ENCODE measurements around the gene UBE2J1.
A peak's percentile ranks its signal among the peaks of the same experiment; 100 is the strongest.

UBE2J1 gene

GRCh38 chr6:89291256-89291819 lies 61.2 kb downstream of the UBE2J1 start:
- DNase-seq (ENCODE audit: low read depth in 2 of 3, low spot score in 1 of 3): no peak

GRCh38 chr6:89290401-89291155 lies 61.9 kb downstream of the UBE2J1 start:
- no peak for DNase-seq (ENCODE audit: low read depth in 2 of 3, low spot score in 1 of 3)

- no peak for DNase-seq (ENCODE audit: low read depth in 2 of 3, low spot score in 1 of 3)
Observed at GRCh38 chr6:89289710-89290109, 62.8 kb downstream of the UBE2J1 start.

- DNase-seq (ENCODE audit: low read depth in 2 of 3, low spot score in 1 of 3): no peak
Observed at GRCh38 chr6:89287351-89288028, 65.0 kb downstream of the UBE2J1 start.

GRCh38 chr6:89286516-89286915 lies 66.0 kb downstream of the UBE2J1 start:
- no peak for DNase-seq (ENCODE audit: low read depth in 2 of 3, low spot score in 1 of 3)

GRCh38 chr6:89284963-89285735 lies 67.4 kb downstream of the UBE2J1 start:
- no peak for DNase-seq (ENCODE audit: low read depth in 2 of 3, low spot score in 1 of 3)

GRCh38 chr6:89284081-89284480 lies 68.4 kb downstream of the UBE2J1 start:
- no peak for DNase-seq (ENCODE audit: low read depth in 2 of 3, low spot score in 1 of 3)

GRCh38 chr6:89282749-89283148 lies 69.8 kb downstream of the UBE2J1 start:
- no peak for DNase-seq (ENCODE audit: low read depth in 2 of 3, low spot score in 1 of 3)

- peak; percentile 30 to 45 (median 40) for DNase-seq (ENCODE audit: low read depth in 2 of 3, low spot score in 1 of 3)
Observed at GRCh38 chr6:89281779-89282246, 70.7 kb downstream of the UBE2J1 start.

- DNase-seq (ENCODE audit: low read depth in 2 of 3, low spot score in 1 of 3): no peak
Observed at GRCh38 chr6:89278956-89279355, 73.6 kb downstream of the UBE2J1 start.

Measured in stimulated activated CD4-positive, alpha-beta T cell treated with anti-CD3 and anti-CD28 coated beads, Interleukin-12 subunit alpha, Interleukin-12 subunit beta, amount 100 ng/mL, for 48 hours (primary cell).